HG03139 (cell line): ENCODE data around the gene NBPF8.
A peak's percentile ranks its signal among the peaks of the same experiment; 100 is the strongest.
"Not testable (repeated sequence)": the region's sequence is repeated elsewhere in the genome, so short reads cannot be mapped to it uniquely, and the experiment has no call there.

ENCODE experiments used
- ATAC-seq: cut with Tn5 transposase; IDR thresholded peaks from one replicate; pipeline ENCODE4 v1.9.1; 2021; ENCODE audit not compliant: unreplicated experiment

Gene NBPF8, protein sequence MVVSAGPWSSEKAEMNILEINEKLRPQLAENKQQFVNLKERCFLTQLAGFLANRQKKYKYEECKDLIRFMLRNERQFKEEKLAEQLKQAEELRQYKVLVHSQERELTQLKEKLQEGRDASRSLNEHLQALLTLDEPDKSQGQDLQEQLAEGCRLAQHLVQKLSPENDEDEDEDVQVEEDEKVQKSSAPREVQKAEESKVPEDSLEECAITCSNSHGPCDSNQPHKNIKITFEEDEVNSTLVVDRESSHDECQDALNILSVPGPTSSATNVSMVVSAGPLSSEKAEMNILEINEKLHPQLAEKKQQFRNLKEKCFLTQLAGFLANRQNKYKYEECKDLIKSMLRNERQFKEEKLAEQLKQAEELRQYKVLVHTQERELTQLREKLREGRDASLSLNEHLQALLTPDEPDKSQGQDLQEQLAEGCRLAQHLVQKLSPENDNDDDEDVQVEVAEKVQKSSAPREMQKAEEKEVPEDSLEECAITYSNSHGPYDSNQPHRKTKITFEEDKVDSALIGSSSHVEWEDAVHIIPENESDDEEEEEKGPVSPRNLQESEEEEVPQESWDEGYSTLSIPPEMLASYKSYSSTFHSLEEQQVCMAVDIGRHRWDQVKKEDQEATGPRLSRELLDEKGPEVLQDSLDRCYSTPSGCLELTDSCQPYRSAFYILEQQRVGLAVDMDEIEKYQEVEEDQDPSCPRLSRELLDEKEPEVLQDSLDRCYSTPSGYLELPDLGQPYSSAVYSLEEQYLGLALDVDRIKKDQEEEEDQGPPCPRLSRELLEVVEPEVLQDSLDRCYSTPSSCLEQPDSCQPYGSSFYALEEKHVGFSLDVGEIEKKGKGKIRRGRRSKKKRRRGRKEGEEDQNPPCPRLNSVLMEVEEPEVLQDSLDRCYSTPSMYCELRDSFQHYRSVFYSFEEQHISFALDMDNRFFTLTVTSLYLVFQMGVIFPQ

DNA sequence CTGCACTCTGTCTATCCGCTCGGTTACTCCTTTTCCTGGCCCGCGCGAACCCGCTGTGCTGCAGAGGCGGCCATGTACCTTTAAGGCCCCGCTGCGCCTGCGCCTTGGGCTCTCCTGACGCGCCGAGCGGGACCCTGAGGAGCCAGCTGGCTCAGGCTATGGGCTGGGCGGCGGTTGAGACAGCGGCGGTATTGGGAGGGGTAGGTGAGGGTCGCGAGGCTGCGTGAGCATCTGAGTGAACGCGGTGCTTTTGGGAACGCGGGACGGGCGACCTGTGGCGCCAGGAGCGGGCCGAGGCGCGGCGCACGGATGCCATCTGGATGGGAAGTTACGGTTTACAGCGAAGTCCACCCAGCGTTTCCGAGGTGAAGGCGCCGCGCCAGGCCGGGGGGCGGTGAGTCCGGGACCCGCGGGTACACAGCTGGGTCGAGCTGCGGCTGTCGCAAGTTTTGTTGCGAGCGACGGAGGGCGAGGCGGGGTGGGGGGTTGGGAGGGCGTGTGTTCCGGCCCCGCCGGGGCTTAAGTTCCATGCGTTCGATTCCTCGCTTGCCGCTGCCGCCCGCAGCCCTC, at the start of gene NBPF8:
Gene NBPF8 (plus strand): TSS at position 125 of the 570 bp plus-strand sequence. CDS start 21,488 bp downstream, outside the sequence.
- ATAC-seq = peak; percentile 96

DNA sequence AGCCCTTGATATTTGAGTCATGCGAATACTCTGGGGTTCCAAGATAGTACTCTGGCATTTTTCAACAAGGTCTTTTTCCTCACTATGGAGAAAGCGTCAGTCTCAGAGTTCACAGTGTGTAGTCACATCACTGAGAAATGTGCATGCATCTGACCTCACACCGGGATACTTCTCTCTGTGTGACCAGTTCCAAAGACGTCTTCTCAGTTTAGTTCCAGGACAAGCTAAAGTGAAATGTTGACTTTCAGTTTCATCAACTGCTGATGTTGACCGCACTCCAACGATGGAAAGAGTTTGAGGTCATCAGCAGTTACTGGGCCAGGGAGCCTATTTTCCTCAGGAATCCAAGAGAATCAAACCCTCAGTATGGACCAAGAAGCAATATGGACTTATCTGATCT, 47.1 kb upstream of the NBPF8 start:
- not testable (repeated sequence) for ATAC-seq

DNA sequence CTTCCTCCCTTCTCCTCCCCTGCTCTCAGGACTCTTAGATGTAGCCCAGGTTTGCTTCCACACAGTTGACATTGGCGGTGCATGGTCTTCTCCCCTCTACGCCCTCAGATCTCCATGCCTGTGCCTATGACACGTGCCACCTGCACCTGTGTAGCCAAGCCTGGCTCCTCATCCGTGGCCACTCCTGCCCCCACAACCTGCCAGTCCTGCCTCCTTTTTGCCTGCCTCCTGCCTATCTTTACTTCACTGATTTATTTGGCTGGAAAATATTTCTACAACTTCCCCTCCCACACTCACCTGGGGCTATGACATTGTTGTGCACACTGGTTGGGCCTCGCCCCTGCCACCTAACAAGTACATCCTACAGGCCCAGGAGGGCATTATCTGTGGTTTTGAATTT, 28.2 kb upstream of the NBPF8 start:
- not testable (repeated sequence) for ATAC-seq

DNA sequence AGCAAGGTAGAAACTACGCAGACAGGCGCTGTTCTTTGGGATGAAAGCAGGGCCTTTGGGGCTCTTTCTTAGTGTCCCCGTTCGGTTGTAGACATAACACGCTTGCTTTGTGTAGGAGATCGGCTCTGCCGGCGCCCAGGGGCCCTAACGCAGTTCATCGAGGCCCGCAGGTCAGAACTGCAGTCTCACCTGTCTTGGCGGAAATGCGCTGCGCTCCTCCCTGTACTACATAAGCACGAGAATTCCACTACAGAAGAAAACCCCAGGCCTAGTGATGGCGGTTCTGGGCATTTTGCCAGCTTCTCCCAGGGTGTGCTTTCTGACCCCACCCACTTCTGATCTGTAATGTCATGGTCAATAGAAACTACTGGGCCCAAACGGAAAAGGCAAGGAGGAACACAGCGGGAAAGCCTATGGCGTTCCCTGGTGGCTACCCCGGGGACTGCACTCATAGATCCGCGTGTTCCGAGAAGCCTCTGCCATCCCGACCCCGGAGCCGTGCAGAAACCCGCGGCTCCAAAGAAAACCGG, 26.2 kb upstream of the NBPF8 start:
- not testable (repeated sequence) for ATAC-seq

DNA sequence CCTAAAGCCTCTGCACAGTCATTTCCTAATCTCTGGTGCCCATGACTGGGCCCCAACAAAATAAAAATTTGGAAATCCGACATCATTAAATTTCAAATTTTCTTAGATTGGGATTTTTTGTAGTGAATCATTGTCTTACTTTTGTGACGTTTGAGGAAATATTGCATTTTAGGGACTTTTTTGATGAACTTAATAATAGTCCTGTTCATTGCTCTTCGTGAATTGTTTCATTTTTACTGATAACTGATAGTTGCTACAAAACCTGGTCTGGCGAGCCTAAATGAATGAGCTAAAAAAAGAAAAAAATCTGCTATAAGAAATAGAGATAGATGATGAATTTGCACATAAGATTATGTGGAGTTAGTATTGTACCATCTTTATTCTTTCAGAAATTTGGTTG, 23.5 kb upstream of the NBPF8 start:
- not testable (repeated sequence) for ATAC-seq

DNA sequence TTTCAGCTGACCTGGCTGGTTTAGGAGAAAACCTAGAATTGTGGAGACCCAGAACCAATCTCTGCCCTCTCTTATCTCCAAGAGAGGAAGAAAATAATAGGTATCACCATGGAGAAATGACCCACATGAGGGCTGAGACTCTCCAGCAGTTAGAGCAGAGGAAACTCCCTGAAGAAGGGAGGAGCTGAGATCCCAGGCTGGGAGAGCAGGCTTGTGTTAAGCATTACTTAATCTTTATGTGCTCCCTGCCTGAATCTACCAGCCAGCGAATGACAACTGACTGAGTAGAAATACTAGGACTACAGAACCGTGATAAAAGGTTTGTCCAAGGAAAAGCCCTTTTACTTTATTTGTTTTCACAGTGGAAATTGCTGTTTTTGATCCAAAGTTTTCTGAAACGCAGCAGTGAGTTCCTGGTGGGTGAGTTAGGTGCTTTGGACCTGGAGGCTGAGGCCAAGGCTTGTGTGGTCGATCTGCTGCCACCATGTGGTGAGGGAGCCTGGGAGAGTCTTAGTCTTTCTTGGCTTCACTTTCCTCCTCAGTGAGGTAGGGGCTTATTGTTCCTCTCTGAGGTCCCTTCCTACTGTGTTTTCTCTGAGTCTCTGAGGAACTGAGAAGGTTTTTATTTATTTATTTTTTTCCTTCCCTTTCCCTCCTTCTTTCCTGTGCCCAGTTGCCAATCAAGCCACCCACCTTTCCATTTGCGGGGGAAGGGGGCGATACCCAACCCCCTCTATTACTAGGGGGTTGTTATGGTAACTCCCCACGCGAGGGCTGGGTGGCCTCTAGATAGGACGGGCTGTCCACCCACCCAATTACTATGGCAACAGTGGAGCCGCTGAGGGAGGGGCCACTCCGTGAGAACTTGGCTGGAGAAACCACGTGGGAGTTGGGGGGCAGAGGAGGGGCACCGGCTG, 21.3 kb upstream of the NBPF8 start:
- ATAC-seq = not testable (repeated sequence)

DNA sequence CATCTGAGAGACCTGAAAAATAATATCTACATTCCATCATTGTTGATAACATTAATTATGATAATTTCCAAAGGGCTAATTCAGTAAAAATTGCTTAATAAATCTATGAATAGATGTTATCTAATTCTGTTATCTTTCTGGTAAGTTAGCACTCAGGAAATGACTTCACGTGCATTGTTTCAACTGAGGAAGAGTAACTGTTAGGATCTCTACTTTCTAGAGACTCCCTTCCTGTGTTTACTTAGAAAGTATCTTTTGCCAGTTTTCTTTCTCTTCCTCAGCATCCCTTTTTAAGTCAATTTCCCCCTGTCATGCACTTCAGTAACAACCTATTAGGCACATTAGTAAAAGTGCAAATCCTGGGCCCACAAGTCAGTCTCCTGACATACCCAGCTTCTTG, 9.5 kb upstream of the NBPF8 start:
- ATAC-seq = not testable (repeated sequence)

DNA sequence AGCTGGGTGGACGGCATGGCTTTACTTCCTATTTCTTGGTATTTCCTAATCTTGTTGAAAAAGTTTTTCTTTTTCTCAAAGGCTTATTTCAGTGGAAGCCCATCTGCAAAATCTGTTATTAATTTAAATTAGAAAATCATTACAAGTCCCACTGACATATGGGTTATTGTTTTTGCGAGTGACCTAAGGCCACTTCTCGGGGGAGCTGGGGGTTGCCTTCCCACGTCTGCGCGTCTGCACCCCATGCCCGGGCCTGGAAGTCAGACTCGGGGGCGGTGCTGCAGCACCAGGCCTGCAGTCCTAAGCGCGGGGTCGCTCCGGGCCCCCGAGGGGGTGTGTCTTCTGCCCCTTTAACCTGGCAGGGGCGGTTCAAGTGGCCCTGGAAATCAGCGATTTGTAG, 384 bp upstream of the NBPF8 start:
- not testable (repeated sequence) for ATAC-seq

DNA sequence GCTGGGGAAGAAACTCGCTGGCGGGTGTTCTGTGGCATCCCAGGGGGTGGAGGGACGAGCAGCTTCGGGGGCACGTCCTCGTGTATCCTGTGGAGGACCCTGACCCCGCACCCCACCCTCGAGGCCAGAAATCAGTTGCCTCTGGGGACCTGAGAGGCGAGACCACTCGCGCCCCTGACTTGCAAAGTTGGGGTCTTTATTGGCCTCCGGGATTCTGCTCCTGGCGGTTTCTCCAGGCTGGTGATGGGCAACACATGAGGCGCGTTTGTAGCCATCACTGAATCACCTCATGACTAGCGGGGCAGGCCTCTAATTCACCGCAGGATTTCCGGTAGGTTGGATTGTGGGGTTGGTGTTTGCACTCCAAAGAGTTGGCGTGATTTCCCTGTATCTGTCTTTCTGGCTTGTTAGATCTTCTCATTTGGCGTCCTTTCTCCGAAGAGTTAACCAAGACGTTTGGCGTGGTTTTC, 692 bp downstream of the NBPF8 start:
- not testable (repeated sequence) for ATAC-seq

DNA sequence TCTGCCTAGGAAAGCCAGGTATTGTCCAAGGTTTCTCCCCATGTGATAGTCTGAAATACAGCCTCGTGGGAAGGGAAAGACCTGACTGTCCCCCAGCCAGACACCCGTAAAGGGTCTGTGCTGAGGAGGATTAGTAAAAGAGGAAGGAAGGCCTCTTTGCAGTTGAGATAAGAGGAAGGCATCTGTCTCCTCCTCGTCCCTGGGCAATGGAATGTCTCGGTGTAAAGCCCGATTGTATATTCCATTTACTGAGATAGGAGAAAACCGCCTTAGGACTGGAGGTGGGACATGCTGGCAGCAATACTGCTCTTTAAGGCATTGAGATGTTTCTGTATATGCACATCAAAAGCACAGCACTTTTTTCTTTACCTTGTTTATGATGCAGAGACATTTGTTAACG, 10.2 kb downstream of the NBPF8 start:
- not testable (repeated sequence) for ATAC-seq

DNA sequence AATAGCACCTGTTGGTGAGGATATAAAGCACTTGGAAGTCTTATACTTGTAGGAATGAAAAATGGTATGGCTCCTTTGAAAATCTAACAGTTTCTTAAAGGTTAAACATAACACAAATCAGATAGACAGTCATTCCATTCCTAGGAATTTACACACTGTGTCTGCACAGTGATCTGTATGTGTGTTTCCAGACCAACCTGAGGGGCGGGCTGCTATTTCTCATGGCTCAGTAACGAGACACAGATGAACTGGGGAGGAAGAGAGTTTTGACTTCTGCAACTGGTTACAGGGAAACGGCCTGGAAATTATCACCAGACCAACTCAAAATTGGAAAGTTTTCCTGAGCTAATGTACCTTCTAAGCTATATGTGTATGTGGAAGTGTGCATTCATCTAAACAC, 16.8 kb downstream of the NBPF8 start:
- not testable (repeated sequence) for ATAC-seq

DNA sequence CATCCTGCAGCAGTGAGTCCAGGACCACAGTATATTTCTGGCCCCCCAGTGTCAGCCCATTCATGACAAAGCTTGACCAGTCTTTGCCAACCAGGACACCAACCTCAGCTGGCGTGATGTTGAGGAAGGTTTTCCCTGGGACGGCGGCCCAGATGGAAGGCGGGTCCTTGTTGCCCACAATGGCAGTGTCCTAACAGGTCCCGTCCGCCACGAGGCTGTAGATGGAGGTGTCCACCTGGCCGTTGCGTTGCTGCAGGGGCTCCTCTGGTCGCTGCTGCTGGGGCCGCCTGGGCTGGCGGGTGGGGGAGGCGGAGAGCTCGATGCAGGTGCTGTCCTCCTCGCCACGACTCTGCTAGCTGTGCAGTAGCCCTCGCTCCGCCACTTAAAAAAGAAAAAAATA, 19.0 kb downstream of the NBPF8 start:
- ATAC-seq = not testable (repeated sequence)

DNA sequence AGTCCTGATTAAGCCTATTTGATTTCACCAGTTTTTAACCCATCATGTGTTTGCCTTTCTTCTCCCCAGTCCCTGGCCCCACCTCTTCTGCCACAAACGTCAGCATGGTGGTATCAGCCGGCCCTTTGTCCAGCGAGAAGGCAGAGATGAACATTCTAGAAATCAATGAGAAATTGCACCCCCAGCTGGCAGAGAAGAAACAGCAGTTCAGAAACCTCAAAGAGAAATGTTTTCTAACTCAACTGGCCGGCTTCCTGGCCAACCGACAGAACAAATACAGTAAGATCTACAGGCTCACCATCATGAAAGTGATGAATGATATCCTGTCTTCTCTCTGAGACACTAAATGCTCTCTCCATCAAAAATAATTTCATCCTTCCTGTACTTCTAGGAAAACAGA, 34.3 kb downstream of the NBPF8 start:
- ATAC-seq = not testable (repeated sequence)
